ENCODE data around the gene GRSF1. TPM values are rescaled to one million over a fixed set of nuclear protein-coding genes. Genes with fewer than 3 reads are reported as not detected.
"Not testable (repeated sequence)": the region's sequence is repeated elsewhere in the genome, so short reads cannot be mapped to it uniquely, and the experiment has no call there.

The GRSF1 gene
- total RNA-seq, 2 experiments from 2014 or later: 96.8 to 115 TPM

- Mint-ChIP-seq H3K36me3 (ENCODE audit: low read depth) (peaks cover 14% of the 10 kb centered on the region), H3K4me1 (no peaks in the 10 kb centered on the region), H3K27me3 (no peaks in the 10 kb centered on the region), H3K4me3 (no peak overlapping the region), H3K9me3 (ENCODE audit: low read depth) (no peaks in the 10 kb centered on the region), H3K27ac (no peak overlapping the region)
- intact Hi-C loops (cut with DNase I, micrococcal nuclease): no loop called here
- ATAC-seq: no peak
- no peak for DNase-seq
- ChIA-PET POLR2A (no interaction called here), CTCF (interaction anchor here (1.5 kb wide), 1 partner anchor 190 kb away, joined by 3 read pairs; no protein-coding TSS in a partner anchor)
Measured at GRCh38 chr4:70793626-70794025, 46.1 kb downstream of the GRSF1 start.

- no peak overlapping the region for H3K27ac Mint-ChIP-seq
- intact Hi-C loops (cut with DNase I, micrococcal nuclease): no loop called here
- no peaks in the 10 kb centered on the region for H3K4me1 Mint-ChIP-seq
- no peaks in the 10 kb centered on the region for H3K9me3 Mint-ChIP-seq (ENCODE audit: low read depth)
- peaks cover 9% of the 10 kb centered on the region for H3K36me3 Mint-ChIP-seq (ENCODE audit: low read depth)
- H3K4me3 Mint-ChIP-seq: no peak overlapping the region
- CTCF ChIA-PET: no interaction called here
- DNase-seq: no peak
- ATAC-seq: no peak
- H3K27me3 Mint-ChIP-seq: no peaks in the 10 kb centered on the region
- POLR2A ChIA-PET: no interaction called here
Measured at GRCh38 chr4:70788733-70789132, 51.0 kb downstream of the GRSF1 start.

- Mint-ChIP-seq H3K36me3 (ENCODE audit: low read depth) (peaks cover 6% of the 10 kb centered on the region), H3K27ac (no peak overlapping the region), H3K4me3 (no peak overlapping the region), H3K27me3 (no peaks in the 10 kb centered on the region), H3K9me3 (ENCODE audit: low read depth) (no peaks in the 10 kb centered on the region), H3K4me1 (no peaks in the 10 kb centered on the region)
- no peak for DNase-seq
- intact Hi-C loops (cut with DNase I, micrococcal nuclease): no loop called here
- POLR2A ChIA-PET: no interaction called here
- no peak for ATAC-seq
- CTCF ChIA-PET: no interaction called here
Measured at GRCh38 chr4:70787496-70787895, 52.2 kb downstream of the GRSF1 start.

GRCh38 chr4:70783096-70783495 lies 56.6 kb downstream of the GRSF1 start:
- ATAC-seq (no peak), DNase-seq (no peak)
- H3K4me3 Mint-ChIP-seq: no peak overlapping the region
- CTCF ChIA-PET: interaction anchor here (0.6 kb wide), 1 partner anchor 12 kb away, joined by 3 read pairs; no protein-coding TSS in a partner anchor
- no peak overlapping the region for H3K27ac Mint-ChIP-seq
- H3K9me3 Mint-ChIP-seq (ENCODE audit: low read depth): no peaks in the 10 kb centered on the region
- no peaks in the 10 kb centered on the region for H3K27me3 Mint-ChIP-seq
- POLR2A ChIA-PET: no interaction called here
- peaks cover 2% of the 10 kb centered on the region for H3K36me3 Mint-ChIP-seq (ENCODE audit: low read depth)
- intact Hi-C loops (cut with DNase I, micrococcal nuclease): no loop called here
- H3K4me1 Mint-ChIP-seq: no peaks in the 10 kb centered on the region

GRCh38 chr4:70778888-70779422 lies 60.7 kb downstream of the GRSF1 start:
- ATAC-seq (no peak), DNase-seq (no peak)
- Mint-ChIP-seq H3K4me1 (no peaks in the 10 kb centered on the region), H3K27ac (no peak overlapping the region), H3K9me3 (ENCODE audit: low read depth) (no peaks in the 10 kb centered on the region), H3K4me3 (no peak overlapping the region), H3K27me3 (no peaks in the 10 kb centered on the region), H3K36me3 (ENCODE audit: low read depth) (peaks cover 1% of the 10 kb centered on the region)
- CTCF ChIA-PET: no interaction called here
- POLR2A ChIA-PET: interaction anchor here (0.6 kb wide), 1 partner anchor 45 kb away, joined by 3 read pairs; no protein-coding TSS in a partner anchor
- intact Hi-C loops (cut with DNase I, micrococcal nuclease): no loop called here

GRCh38 chr4:70772929-70773555 lies 66.6 kb downstream of the GRSF1 start:
- DNase-seq (no peak), ATAC-seq (no peak)
- H3K27me3 Mint-ChIP-seq: no peaks in the 10 kb centered on the region
- H3K27ac Mint-ChIP-seq: no peak overlapping the region
- no peaks in the 10 kb centered on the region for H3K4me1 Mint-ChIP-seq
- H3K9me3 Mint-ChIP-seq (ENCODE audit: low read depth): no peaks in the 10 kb centered on the region
- ChIA-PET CTCF (no interaction called here), POLR2A (no interaction called here)
- H3K36me3 Mint-ChIP-seq (ENCODE audit: low read depth): peaks cover 2% of the 10 kb centered on the region
- H3K4me3 Mint-ChIP-seq: no peak overlapping the region
- intact Hi-C loops (cut with DNase I, micrococcal nuclease): no loop called here

GRCh38 chr4:70769396-70769795 lies 70.3 kb downstream of the GRSF1 start:
- H3K9me3 Mint-ChIP-seq (ENCODE audit: low read depth); H3K27me3 Mint-ChIP-seq; H3K27ac Mint-ChIP-seq; H3K4me3 Mint-ChIP-seq; POLR2A ChIA-PET; ATAC-seq; H3K4me1 Mint-ChIP-seq; intact Hi-C loops (cut with DNase I, micrococcal nuclease); DNase-seq: not testable (repeated sequence)
- CTCF ChIA-PET: interaction anchor here (0.6 kb wide), 1 partner anchor 1543 kb away, joined by 3 read pairs; no protein-coding TSS in a partner anchor
- H3K36me3 Mint-ChIP-seq (ENCODE audit: low read depth): peaks cover 11% of the 10 kb centered on the region

GRCh38 chr4:70768301-70768948 lies 71.3 kb downstream of the GRSF1 start:
- ChIA-PET CTCF (interaction anchor here (0.6 kb wide), 1 partner anchor 1544 kb away, joined by 3 read pairs; no protein-coding TSS in a partner anchor), POLR2A (no interaction called here)
- intact Hi-C loops (cut with DNase I, micrococcal nuclease): no loop called here
- DNase-seq (no peak), ATAC-seq (no peak)
- Mint-ChIP-seq H3K9me3 (ENCODE audit: low read depth) (no peaks in the 10 kb centered on the region), H3K36me3 (ENCODE audit: low read depth) (peaks cover 20% of the 10 kb centered on the region), H3K4me3 (no peak overlapping the region), H3K27ac (no peak overlapping the region), H3K27me3 (no peaks in the 10 kb centered on the region), H3K4me1 (no peaks in the 10 kb centered on the region)

Other genes starting within 250 kb of the GRSF1 start
- not detected for gene AMBN, start 247.6 kb downstream of the GRSF1 start, total RNA-seq
- not detected for gene ENAM, start 211.1 kb downstream of the GRSF1 start, total RNA-seq
- gene JCHAIN, start 173.4 kb downstream of the GRSF1 start, total RNA-seq: not detected
- gene UTP3, start 151.4 kb downstream of the GRSF1 start, total RNA-seq: 10 to 100 TPM; 32.6 to 34.3 TPM
- 10 to 100 TPM; 10.6 to 11.2 TPM for gene RUFY3, start 117.9 kb downstream of the GRSF1 start, total RNA-seq
- gene MOB1B, start 62.5 kb upstream of the GRSF1 start, total RNA-seq: 10 to 100 TPM; 18.5 to 21.9 TPM
- 10 to 100 TPM; 29.2 to 34.4 TPM for gene DCK, start 153.8 kb upstream of the GRSF1 start, total RNA-seq